Measurements from ENCODE around the gene NDUFA11. TPM values are rescaled to one million over a fixed set of nuclear protein-coding genes. Genes with fewer than 3 reads are reported as not detected.

NDUFA11 gene
- total and polyA plus RNA-seq, 2 of the 13 experiments (the other 11 are each of a cell fraction or from before 2014, with no cell fraction given): 286 to 378 TPM

DNA sequence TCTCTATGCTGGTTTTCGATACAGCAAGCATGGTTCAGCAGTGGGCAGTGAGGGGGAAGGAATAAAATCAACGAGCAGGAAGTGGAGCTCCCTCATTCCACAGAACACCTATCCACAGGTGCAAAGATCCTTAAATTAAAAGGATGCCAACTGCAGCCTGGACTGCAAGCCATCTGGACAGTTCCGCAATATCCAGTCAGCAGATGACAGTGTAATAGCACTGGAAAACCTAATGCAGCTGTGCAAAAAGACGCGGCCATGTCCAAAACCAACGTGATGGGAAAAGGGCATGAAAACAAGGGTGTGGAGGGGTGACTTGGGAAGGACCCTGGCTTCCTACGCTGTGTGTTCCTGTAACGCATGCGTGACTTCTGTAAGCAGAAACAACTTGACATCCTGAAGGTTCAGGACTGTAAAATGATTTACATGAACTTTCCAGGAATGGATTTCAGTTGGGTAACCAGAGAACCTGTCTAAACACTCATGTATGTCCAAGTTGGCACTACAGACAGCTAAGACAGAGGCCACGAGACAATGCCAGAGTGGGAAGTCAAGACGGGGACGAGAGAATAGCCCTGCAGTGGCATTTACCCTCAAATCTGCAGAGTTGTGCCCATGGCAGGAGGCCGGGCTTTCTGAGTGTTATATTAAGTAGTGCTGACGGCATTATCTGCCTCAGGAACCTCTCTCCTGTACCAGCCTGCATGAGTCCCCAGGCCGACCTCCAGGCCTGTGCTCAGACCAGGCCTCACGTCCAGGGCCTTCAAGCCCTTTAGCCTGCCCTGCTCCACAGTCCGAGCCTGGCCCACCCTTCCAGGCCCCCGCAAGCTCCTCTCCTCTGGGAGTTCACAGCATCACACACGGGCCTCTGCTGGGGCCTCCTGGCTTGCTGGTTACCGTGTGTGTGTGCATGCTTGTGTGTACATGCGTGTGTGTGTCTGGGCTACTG, 36.9 kb upstream of the NDUFA11 start:
- in situ Hi-C loops (cut with HindIII; ENCODE audit: extremely low pct_ligation_motif_present, low pct_unique_long_range_greater_than_20kb): no loop called here
- ATAC-seq: no peak
- H3K9me3 ChIP-seq (ENCODE audit: low read length): no peaks in the 10 kb centered on the region
- H4K20me1 ChIP-seq (ENCODE audit: insufficient read depth, low read length): peaks cover 57% of the 10 kb centered on the region; the same call in 1 of the 2 replicates
- ChIA-PET POLR2A (no interaction called here), CTCF (ENCODE audit: low intra/inter-chr PET ratio, low total read pairs) (no interaction called here)
- BruUV-seq (replicated peaks): no TSS peak
- intact Hi-C loops (cut with micrococcal nuclease; ENCODE audit: unreplicated experiment): no loop called here
- TF ChIP-seq, protein P1, sequence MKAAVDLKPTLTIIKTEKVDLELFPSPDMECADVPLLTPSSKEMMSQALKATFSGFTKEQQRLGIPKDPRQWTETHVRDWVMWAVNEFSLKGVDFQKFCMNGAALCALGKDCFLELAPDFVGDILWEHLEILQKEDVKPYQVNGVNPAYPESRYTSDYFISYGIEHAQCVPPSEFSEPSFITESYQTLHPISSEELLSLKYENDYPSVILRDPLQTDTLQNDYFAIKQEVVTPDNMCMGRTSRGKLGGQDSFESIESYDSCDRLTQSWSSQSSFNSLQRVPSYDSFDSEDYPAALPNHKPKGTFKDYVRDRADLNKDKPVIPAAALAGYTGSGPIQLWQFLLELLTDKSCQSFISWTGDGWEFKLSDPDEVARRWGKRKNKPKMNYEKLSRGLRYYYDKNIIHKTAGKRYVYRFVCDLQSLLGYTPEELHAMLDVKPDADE (CRISPR knock-in tag; IDR thresholded peaks at IDR 0.05): no peak
- TF ChIP-seq, protein P2, sequence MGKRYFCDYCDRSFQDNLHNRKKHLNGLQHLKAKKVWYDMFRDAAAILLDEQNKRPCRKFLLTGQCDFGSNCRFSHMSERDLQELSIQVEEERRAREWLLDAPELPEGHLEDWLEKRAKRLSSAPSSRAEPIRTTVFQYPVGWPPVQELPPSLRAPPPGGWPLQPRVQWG (CRISPR knock-in tag; IDR thresholded peaks at IDR 0.05; ENCODE audit: borderline replicate concordance, low read depth): no peak
- TF ChIP-seq AGO2 (optimal IDR thresholded peaks at IDR 0.05; ENCODE audit: low read depth, low read length): peak; percentile 57
- no peak overlapping the region for H2AFZ ChIP-seq (ENCODE audit: low read length)
- no peak overlapping the region for H3K4me2 ChIP-seq (ENCODE audit: low read depth, low read length)
- H3K9ac ChIP-seq (ENCODE audit: insufficient read depth, low read depth, low read length): 0 out of 2 replicates have a peak overlapping the region, but pooled peaks have one; percentile 15
- H3K4me1 ChIP-seq (ENCODE audit: insufficient read depth, low read length): peaks cover 11% of the 10 kb centered on the region
- FAIRE-seq: no peak
- peaks cover 75% of the 10 kb centered on the region for H3K79me2 ChIP-seq (ENCODE audit: insufficient read depth, low read length)
- no peaks in the 10 kb centered on the region for H3K27me3 ChIP-seq (ENCODE audit: control insufficient read depth in 1 of 2, insufficient read depth in 2 of 2, low read length in 2 of 2)
- no peak overlapping the region for H3K27ac ChIP-seq (ENCODE audit: extremely low read length, insufficient read depth, low read length)
- DNase-seq (ENCODE audit: low spot score): no peak
- H3K36me3 ChIP-seq (replicated peaks in 1 of 2; ENCODE audit: control insufficient read depth in 1 of 2, insufficient read depth in 2 of 2, low read length in 2 of 2): peaks cover 35 to 76% of the 10 kb centered on the region in 2 experiments
- 93% methylated on average over 19 of the region's 21 CpGs for WGBS (ENCODE audit: low lambda C conversion rate)
- H3K4me3 ChIP-seq (replicated peaks in 1 of 3; ENCODE audit: insufficient read depth in 1 of 3, low read depth in 2 of 3, low read length in 3 of 3): no peak overlapping the region

DNA sequence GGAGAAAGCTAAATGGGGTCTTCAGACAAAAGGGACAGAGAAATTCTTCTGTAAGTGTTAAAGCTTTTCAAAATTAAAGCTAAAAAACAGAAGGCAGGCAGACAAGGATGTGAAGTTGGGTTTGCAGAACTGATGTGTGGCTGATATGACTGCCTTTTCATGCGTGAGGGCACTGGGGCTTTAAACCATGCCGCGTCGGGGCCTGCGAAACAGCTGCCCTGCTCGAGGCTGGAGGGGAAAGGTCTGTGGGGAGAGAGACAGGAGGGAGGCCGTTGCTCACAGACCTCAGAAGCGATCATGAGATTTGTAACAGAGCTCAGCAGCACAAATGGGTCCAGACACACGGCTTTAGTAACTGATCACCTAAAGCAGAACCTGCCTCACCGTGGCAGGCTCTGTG, 34.0 kb upstream of the NDUFA11 start:
- no TSS peak for BruUV-seq (replicated peaks)
- H3K79me2 ChIP-seq (ENCODE audit: insufficient read depth, low read length): peaks cover 58% of the 10 kb centered on the region
- peaks cover 52 to 87% of the 10 kb centered on the region in 2 experiments for H3K36me3 ChIP-seq (replicated peaks in 1 of 2; ENCODE audit: control insufficient read depth in 1 of 2, insufficient read depth in 2 of 2, low read length in 2 of 2)
- H3K4me2 ChIP-seq (ENCODE audit: low read depth, low read length): no peak overlapping the region
- no peak overlapping the region for H3K9ac ChIP-seq (ENCODE audit: insufficient read depth, low read depth, low read length)
- CTCF ChIA-PET (ENCODE audit: low intra/inter-chr PET ratio, low total read pairs): no interaction called here
- no peaks in the 10 kb centered on the region for H3K9me3 ChIP-seq (ENCODE audit: low read length)
- H2AFZ ChIP-seq (ENCODE audit: low read length): no peak overlapping the region
- H3K27ac ChIP-seq (ENCODE audit: extremely low read length, insufficient read depth, low read length): no peak overlapping the region
- H3K4me1 ChIP-seq (ENCODE audit: insufficient read depth, low read length): peaks cover 7% of the 10 kb centered on the region
- in situ Hi-C loops (cut with HindIII; ENCODE audit: extremely low pct_ligation_motif_present, low pct_unique_long_range_greater_than_20kb): no loop called here
- intact Hi-C loops (cut with micrococcal nuclease; ENCODE audit: unreplicated experiment): no loop called here
- POLR2A ChIA-PET: no interaction called here
- no peak for FAIRE-seq
- H4K20me1 ChIP-seq (ENCODE audit: insufficient read depth, low read length): peaks cover 52% of the 10 kb centered on the region; the same call in 1 of the 2 replicates
- 86% methylated on average over 9 of the region's 10 CpGs for WGBS (ENCODE audit: low lambda C conversion rate)
- H3K4me3 ChIP-seq (replicated peaks in 1 of 3; ENCODE audit: insufficient read depth in 1 of 3, low read depth in 2 of 3, low read length in 3 of 3): no peak overlapping the region
- DNase-seq (ENCODE audit: low spot score): no peak
- no peaks in the 10 kb centered on the region for H3K27me3 ChIP-seq (ENCODE audit: control insufficient read depth in 1 of 2, insufficient read depth in 2 of 2, low read length in 2 of 2)
- ATAC-seq: no peak
- no peak for TF ChIP-seq ZNF616 (CRISPR knock-in tag; IDR thresholded peaks at IDR 0.05; ENCODE audit: low read depth)
- no peak for TF ChIP-seq AKAP8 (CRISPR knock-in tag; IDR thresholded peaks at IDR 0.05)
- TF ChIP-seq CHD4 (IDR thresholded peaks at IDR 0.05; ENCODE audit: borderline replicate concordance, low read length): no peak
- TF ChIP-seq MTF1 (CRISPR knock-in tag; IDR thresholded peaks at IDR 0.05): no peak
- TF ChIP-seq CCAR2 (optimal IDR thresholded peaks at IDR 0.05; ENCODE audit: low read depth, low read length): no peak
- no peak for TF ChIP-seq DNMT3B (CRISPR knock-in tag; conservative IDR thresholded peaks at IDR 0.05)
- TF ChIP-seq, protein P3, sequence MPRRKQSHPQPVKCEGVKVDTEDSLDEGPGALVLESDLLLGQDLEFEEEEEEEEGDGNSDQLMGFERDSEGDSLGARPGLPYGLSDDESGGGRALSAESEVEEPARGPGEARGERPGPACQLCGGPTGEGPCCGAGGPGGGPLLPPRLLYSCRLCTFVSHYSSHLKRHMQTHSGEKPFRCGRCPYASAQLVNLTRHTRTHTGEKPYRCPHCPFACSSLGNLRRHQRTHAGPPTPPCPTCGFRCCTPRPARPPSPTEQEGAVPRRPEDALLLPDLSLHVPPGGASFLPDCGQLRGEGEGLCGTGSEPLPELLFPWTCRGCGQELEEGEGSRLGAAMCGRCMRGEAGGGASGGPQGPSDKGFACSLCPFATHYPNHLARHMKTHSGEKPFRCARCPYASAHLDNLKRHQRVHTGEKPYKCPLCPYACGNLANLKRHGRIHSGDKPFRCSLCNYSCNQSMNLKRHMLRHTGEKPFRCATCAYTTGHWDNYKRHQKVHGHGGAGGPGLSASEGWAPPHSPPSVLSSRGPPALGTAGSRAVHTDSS (CRISPR knock-in tag; conservative IDR thresholded peaks at IDR 0.05): no peak
